Esophagus squamous epithelium (tissue), 5 donors: ENCODE measurements around the gene HPCAL1. TPM values are rescaled to one million over a fixed set of nuclear protein-coding genes. Genes with fewer than 3 reads are reported as not detected.

Source experiments
- DNase-seq: peaks from one replicate; lab custom pipeline; 2025; lab: John Stamatoyannopoulos, UW
- H3K27ac ChIP-seq, 4 donors: fragments of 200-600 bp; sonication (generic); one replicate each; pipeline ENCODE4 v1.5.1; 2016 to 2019; ENCODE audit warnings: mild to moderate bottlenecking in 1 of 4
- H3K27me3 ChIP-seq, 4 donors: fragments of 200-600 bp; sonication (generic); 1 replicate in 3 of 4; 2 replicates in 1 of 4; pipeline versions ENCODE4 v1.5.1 to v1.6.0; 2017 to 2021; ENCODE audit warnings: antibody characterized with exemption in 1 of 4
- H3K36me3 ChIP-seq, 3 donors: fragments of 200-600 bp; sonication (generic); one replicate each; pipeline ENCODE4 v1.5.1; 2016 to 2019
- H3K4me1 ChIP-seq, 3 donors: fragments of 200-600 bp; sonication (generic); one replicate each; pipeline ENCODE4 v1.5.1; 2017 to 2019
- H3K4me3 ChIP-seq, 4 donors: fragments of 200-600 bp; sonication (generic); 1 replicate in 3 of 4; 2 replicates in 1 of 4; pipeline ENCODE4 v1.5.1; 2016 to 2019; ENCODE audit warnings: mild to moderate bottlenecking in 2 of 4, moderate library complexity in 1 of 4
- H3K9me3 ChIP-seq, 3 donors: fragments of 200-600 bp; sonication (generic); one replicate each; pipeline ENCODE4 v1.5.1; 2016 to 2019
- CTCF ChIP-seq, 6 experiments: fragments of 450-650 bp in 4 of 6; fragments of 200-600 bp in 2 of 6; sonication (generic) in 2 of 6; IDR thresholded peaks; one replicate each; pipeline ENCODE4 v1.5.1; 2016 to 2019; ENCODE audit warnings: antibody characterized with exemption in 6 of 6, mild to moderate bottlenecking in 4 of 6, moderate library complexity in 4 of 6
- POLR2A ChIP-seq, 4 donors: fragments of 450-650 bp; IDR thresholded peaks; one replicate each; pipeline ENCODE4 v1.6.1; 2017; ENCODE audit warnings: antibody characterized with exemption in 4 of 4, mild to moderate bottlenecking in 4 of 4, moderate library complexity in 3 of 4
- WGBS, 2 donors: methylation state at CpG; one replicate each; pipeline ENCODE4 v1.1.5; 2018; 5-methylcytosine and 5-hydroxymethylcytosine counted together
- intact Hi-C: fragments of 100-400 bp; cut with DNase I; formaldehyde crosslinking; loops from one replicate; pipeline ENCODE4 v1.15.0; 2022
- total RNA-seq, 4 donors: library from RNA; depleted of rRNA; stranded (reverse); fragments of >200 nt; gene quantifications; one replicate each; pipeline ENCODE4 v1.1.0, GENCODE V29; 2016
- donor health status: DM: yes; HTN: yes; CAD: no.

The HPCAL1 gene
- total RNA-seq, 4 donors from 2014 or later, result 13.2 to 26.4 (median 20.5) TPM

- no peaks in the 10 kb centered on the region for H3K9me3 ChIP-seq
Measured at GRCh38 chr2:10462178-10463083, 159.7 kb downstream of the HPCAL1 start.

GRCh38 chr2:10465910-10466309, 163.2 kb downstream of the HPCAL1 start:
- TF ChIP-seq CTCF (IDR thresholded peaks at IDR 0.05) (no peak), POLR2A (IDR thresholded peaks at IDR 0.05) (no peak)
- intact Hi-C loops, result no loop called here
- DNase-seq, result no peak

More at GRCh38 chr2:10462178-10463083, 159.7 kb downstream of the HPCAL1 start:
- Histone ChIP-seq H3K4me1 (peaks cover 0 to 12% (median 6%) of the 10 kb centered on the region in 3 donors), H3K36me3 (no peaks in the 10 kb centered on the region), H3K27ac (no peak overlapping the region), H3K27me3 (peaks cover 0 to 15% (median 0%) of the 10 kb centered on the region in 4 donors), H3K4me3 (no peak overlapping the region)
- WGBS, 2 donors, result 70 to 92% methylated on average over 10 to 13 of the region's 15 CpGs
- TF ChIP-seq CTCF (IDR thresholded peaks at IDR 0.05), result no peak
- TF ChIP-seq POLR2A (IDR thresholded peaks at IDR 0.05), result no peak
- intact Hi-C loops, result no loop called here
- DNase-seq, result no peak

GRCh38 chr2:10466801-10467200, 164.1 kb downstream of the HPCAL1 start:
- 74 to 80% methylated on average over 5 to 7 of the region's 11 CpGs for WGBS, 2 donors
- Histone ChIP-seq H3K27me3 (peaks cover 0 to 6% (median 0%) of the 10 kb centered on the region in 4 donors), H3K4me3 (no peak overlapping the region), H3K9me3 (no peaks in the 10 kb centered on the region), H3K36me3 (no peaks in the 10 kb centered on the region), H3K27ac (no peak overlapping the region), H3K4me1 (no peaks in the 10 kb centered on the region)
- no peak for DNase-seq
- intact Hi-C loops, result no loop called here
- TF ChIP-seq CTCF (IDR thresholded peaks at IDR 0.05) (no peak), POLR2A (IDR thresholded peaks at IDR 0.05) (no peak)

More at GRCh38 chr2:10465910-10466309, 163.2 kb downstream of the HPCAL1 start:
- H3K4me1 ChIP-seq, result no peaks in the 10 kb centered on the region
- no peak overlapping the region for H3K27ac ChIP-seq
- no peak overlapping the region for H3K4me3 ChIP-seq
- WGBS, 2 donors, result 58 to 83% methylated on average over 5 of the region's 5 CpGs
- no peaks in the 10 kb centered on the region for H3K9me3 ChIP-seq
- no peaks in the 10 kb centered on the region for H3K36me3 ChIP-seq
- H3K27me3 ChIP-seq, result peaks cover 0 to 6% (median 0%) of the 10 kb centered on the region in 4 donors

- Histone ChIP-seq H3K27ac (no peak overlapping the region), H3K36me3 (no peaks in the 10 kb centered on the region), H3K4me1 (no peaks in the 10 kb centered on the region), H3K9me3 (no peaks in the 10 kb centered on the region), H3K4me3 (no peak overlapping the region), H3K27me3 (peaks cover 0 to 5% (median 0%) of the 10 kb centered on the region in 4 donors)
- WGBS, 2 donors, result 84 to 85% methylated on average over 10 of the region's 15 CpGs
- TF ChIP-seq CTCF (IDR thresholded peaks at IDR 0.05) (no peak), POLR2A (IDR thresholded peaks at IDR 0.05) (no peak)
- intact Hi-C loops, result no loop called here
- DNase-seq, result no peak
Measured at GRCh38 chr2:10467401-10467800, 164.7 kb downstream of the HPCAL1 start.

- intact Hi-C loops, result no loop called here
- 57 to 96% methylated on average over 1 to 4 of the region's 4 CpGs for WGBS, 2 donors
- H3K9me3 ChIP-seq, result no peaks in the 10 kb centered on the region
- no peak overlapping the region for H3K27ac ChIP-seq
- no peaks in the 10 kb centered on the region for H3K4me1 ChIP-seq
- no peaks in the 10 kb centered on the region for H3K36me3 ChIP-seq
- TF ChIP-seq POLR2A (IDR thresholded peaks at IDR 0.05) (no peak), CTCF (IDR thresholded peaks at IDR 0.05) (no peak)
- no peak overlapping the region for H3K4me3 ChIP-seq
- no peaks in the 10 kb centered on the region for H3K27me3 ChIP-seq
- no peak for DNase-seq
Measured at GRCh38 chr2:10469301-10469700, 166.6 kb downstream of the HPCAL1 start.
